HG02610 (cell line): Measurements from ENCODE around the gene DCAKD.

Experiments
- ATAC-seq: cut with Tn5 transposase; IDR thresholded peaks from one replicate; pipeline ENCODE4 v1.9.1; 2021; ENCODE audit warnings: mild to moderate bottlenecking, moderate library complexity; ENCODE audit not compliant: unreplicated experiment

The DCAKD gene

DNA sequence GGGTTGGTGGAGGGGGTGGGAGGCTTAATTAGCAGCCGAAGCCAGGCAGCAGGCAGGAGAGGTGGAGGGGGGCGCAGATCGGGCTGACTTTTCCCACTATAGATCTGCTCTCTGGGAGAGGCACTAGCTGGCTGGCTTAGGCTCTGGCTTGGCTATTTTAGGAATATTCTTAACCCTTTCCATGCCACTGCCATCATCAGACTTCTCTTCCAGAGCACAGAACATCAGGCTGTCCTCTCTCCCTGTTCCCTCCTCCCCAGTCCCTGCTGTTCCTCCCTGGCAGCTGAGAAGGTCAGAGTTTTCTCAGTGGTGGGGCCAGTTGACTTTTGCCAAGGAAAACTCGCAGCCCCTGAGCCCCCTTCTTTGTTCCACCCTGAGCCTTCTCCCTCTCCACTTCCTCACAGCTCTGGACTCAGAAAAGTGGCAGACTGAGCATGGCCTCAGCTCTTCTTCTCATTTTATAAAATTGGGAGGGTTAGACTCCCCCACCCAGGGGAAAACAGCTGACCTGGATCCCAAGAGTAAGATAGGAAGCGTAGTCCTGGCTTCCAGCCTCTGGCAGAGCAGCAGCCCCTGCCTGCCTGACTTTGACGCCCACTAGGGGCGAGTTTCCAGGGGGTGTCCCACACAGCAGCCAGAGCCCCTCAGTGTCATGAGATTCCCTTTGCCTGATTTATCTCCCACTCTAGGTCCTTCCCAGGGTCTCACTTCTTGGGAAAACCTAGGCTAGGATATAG lies 73.5 kb downstream of the DCAKD start:
- ATAC-seq, result no peak

DNA sequence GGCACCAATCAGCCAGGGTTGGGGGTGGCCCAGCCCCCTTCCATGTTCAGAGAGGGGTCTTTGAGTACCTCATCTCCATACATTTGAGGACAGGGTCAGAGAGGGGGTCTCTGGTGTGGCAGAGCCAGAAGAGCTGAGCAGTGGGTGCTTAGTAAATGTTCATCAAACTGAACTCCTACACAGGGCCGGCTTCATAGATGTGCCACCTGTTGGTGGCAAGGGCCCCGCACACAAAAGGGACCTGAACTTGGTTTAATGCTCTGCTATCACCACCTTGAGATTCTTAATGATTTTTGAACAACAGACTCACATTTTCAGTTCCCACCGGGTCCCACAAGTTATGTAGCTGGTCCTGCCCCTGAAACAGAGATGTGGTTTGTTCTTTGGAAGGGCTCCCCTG lies 74.4 kb downstream of the DCAKD start:
- no peak for ATAC-seq

DNA sequence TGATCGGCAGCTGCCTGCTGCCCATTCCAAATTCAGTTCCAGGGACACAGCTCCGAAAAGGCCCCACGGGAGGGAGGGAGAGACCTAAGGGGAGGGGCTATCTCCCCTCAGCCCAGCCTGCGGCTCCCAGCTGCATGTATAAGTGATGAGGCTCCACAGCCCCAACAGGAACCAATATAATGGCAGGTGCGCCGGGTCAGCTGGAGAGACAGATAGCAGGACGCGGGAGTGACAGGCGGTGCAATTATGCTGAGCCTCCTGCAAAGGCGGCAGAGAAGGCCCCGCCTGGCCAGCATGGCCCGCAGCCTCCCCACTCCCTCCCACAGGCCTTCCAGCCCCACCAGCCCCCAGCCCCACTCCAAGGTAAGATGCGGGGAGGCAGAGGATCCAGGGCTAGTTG lies 75.2 kb downstream of the DCAKD start:
- no peak for ATAC-seq
